Right ventricle myocardium inferior (tissue), 1 donor: Measurements from ENCODE around the gene DCLRE1B. TPM values are rescaled to one million over a fixed set of nuclear protein-coding genes. Genes with fewer than 3 reads are reported as not detected.
A peak's percentile ranks its signal among the peaks of the same experiment; 100 is the strongest.

Experiments used
- ATAC-seq: fragments of 200-7000 bp; cut with Tn5 transposase; one replicate; pipeline ENCODE4 v1.9.1; 2020; ENCODE audit warnings: mild to moderate bottlenecking, moderate library complexity
- DNase-seq: peaks from one replicate; pipeline ENCODE4 v3.0.0; 2021; ENCODE audit errors: missing footprints
- intact Hi-C: fragments of 100-400 bp; cut with DNase I; formaldehyde crosslinking; loops from one replicate; pipeline ENCODE4 v1.11.0; 2022
- total RNA-seq: library from RNA; stranded (reverse); fragmentation: NEBNext Ultra II Directional; extraction: Animal tissue kit (Norgen Biotek cat#: 25700); gene quantifications from one replicate; pipeline ENCODE4 v1.2.1, GENCODE V29; 2021
- donor health status: DM: no; HTN: yes; CAD: no; lungs with severe emphysema.

The DCLRE1B gene
- total RNA-seq, 1 donor from 2014 or later = 2.4 TPM

- DNase-seq = no peak
- intact Hi-C loops = loop anchor here (2.0 kb wide), 1 partner anchor 15 kb away; the partner anchor contains the start of gene HIPK1
- no peak for ATAC-seq
Measured at GRCh38 chr1:113913887-113914664, 8.9 kb downstream of the DCLRE1B start.

DNA sequence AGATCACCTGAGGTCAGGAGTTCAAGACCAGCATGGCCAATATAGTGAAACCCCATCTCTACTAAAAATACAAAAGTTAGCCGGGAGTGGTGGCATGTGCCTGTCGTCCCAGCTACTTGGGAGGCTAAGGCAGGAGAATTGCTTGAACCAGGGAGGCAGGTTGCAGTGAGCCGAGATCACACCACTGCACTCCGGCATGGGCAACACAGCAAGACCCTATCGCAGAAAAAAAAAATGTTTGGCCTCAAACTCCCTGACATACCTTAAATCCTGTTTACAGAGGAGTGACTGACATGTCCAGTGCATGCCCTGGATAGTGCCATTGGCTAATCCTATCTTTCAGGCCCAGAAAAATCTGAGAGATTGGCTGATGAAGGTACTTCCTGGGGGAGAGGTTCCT lies 11.8 kb downstream of the DCLRE1B start:
- ATAC-seq (no peak), DNase-seq (no peak)
- intact Hi-C loops = no loop called here

GRCh38 chr1:113917400-113918082 lies 12.4 kb downstream of the DCLRE1B start:
- ATAC-seq = no peak
- intact Hi-C loops = no loop called here

GRCh38 chr1:113918243-113918642 lies 13.1 kb downstream of the DCLRE1B start:
- ATAC-seq (no peak), DNase-seq (no peak)
- intact Hi-C loops = no loop called here

More at GRCh38 chr1:113917400-113918082, 12.4 kb downstream of the DCLRE1B start:
- DNase-seq = no peak

DNA sequence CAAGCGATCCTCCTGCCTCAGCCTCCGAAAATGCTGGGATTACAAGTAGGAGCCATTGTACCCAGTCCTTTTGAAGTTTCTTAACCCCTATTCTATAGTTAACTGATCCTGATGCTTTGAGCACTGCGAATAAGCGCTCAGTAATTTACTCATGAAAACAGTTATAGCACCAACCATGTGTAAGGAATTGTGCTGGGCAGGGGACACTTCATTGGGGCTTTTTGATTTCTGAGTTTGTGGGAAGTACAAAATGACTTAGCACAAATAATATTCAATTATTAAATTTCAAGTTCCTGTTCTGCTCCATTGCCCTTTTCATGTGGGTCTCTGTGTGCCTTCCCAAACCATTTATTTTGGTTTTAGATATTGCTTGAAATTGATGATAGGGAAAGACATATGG lies 17.8 kb downstream of the DCLRE1B start:
- intact Hi-C loops = no loop called here
- ATAC-seq (no peak), DNase-seq (no peak)

- ATAC-seq (no peak), DNase-seq (no peak)
- intact Hi-C loops = no loop called here
Measured at GRCh38 chr1:113924473-113924872, 19.3 kb downstream of the DCLRE1B start.

DNA sequence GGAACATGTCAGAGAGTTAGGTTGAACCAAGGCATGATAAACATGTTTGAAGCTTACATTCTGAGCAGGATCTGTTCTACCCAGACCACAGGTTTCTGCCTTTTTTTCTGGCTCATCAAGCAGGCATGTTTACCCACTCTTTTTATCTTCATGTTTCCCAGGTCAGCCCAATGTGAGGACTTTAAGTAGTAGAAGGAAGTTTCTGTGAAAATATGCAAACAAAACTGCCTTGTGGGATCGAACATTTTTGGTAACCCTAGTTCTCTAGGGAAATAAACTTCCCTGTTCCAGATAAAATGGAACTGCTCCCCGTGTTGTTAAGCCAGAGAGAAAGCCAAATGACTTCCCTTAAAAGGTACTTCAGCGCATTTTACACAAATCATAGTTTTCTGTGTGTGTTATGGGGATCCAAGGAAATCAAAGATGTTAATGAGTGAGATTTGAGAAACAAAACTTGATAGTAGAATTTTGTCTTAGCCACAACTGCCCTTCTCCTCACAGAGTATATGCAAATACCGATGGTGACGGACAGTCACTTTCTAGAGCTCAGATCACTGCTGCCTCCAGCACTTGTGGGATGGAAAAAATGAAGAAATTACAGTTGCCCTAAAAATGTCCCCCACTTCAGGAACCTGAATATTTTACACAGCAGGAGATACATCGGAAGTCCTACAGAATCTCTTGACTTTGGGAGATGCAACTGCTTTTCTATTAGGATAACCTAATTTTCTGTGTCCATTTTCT lies 23.2 kb downstream of the DCLRE1B start:
- no peak for DNase-seq
- ATAC-seq = no peak
- intact Hi-C loops = loop anchor here (2.0 kb wide), 1 partner anchor 16 kb away; no protein-coding TSS in a partner anchor

- ATAC-seq (peak; percentile 93), DNase-seq (peak; percentile 98)
- intact Hi-C loops = loop anchor here (1.0 to 2.0 kb wide), 3 partner anchors 16 to 117 kb away; partner anchors contain the start of genes DCLRE1B and RSBN1
Measured at GRCh38 chr1:113928941-113929749, 24.0 kb downstream of the DCLRE1B start, which contains the start of gene HIPK1. Gene HIPK1, plus strand, starts transcription at chr1:113929324.

DNA sequence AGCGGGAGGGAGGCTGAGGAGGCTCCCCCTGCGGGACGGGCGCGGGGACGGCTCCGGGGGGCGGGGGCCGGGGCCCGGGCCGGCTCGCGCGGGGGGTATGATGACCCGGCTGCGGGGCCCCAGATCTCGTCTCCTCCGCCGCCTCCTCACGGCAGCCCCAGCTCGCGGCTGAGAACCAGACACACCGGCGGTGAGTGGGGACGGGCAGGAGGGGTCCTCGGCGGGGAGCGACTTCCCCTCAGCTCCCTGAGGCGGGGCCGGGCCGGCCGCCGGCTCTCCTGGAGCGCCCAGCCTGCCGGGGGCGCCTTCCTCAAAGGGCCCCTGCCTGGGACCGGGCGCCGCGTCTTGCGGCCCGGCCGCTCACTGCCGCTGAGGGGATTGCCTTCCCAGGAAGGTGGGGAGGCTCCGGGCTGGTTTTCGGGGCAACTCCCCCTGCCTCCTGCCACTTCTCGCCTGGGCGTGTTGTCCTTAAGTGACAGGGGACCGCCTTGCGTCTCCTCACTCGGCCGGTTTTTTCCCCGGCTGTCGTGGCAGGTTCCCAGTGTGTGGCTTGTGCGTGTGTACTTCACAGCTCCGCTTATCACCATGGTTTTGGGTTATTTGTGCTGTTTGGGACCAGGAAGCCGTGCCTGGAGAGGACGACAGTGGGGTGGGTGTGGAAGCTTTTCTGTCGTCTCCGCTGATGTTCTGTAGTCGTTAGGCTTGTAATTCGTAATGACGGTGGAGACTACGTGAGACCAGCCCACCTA lies 24.8 kb downstream of the DCLRE1B start:
- DNase-seq (peak; percentile 81), ATAC-seq (peak; percentile 42)
- intact Hi-C loops = loop anchor here (1.0 to 2.0 kb wide), 3 partner anchors 17 to 118 kb away; partner anchors contain the start of genes DCLRE1B and RSBN1

DNA sequence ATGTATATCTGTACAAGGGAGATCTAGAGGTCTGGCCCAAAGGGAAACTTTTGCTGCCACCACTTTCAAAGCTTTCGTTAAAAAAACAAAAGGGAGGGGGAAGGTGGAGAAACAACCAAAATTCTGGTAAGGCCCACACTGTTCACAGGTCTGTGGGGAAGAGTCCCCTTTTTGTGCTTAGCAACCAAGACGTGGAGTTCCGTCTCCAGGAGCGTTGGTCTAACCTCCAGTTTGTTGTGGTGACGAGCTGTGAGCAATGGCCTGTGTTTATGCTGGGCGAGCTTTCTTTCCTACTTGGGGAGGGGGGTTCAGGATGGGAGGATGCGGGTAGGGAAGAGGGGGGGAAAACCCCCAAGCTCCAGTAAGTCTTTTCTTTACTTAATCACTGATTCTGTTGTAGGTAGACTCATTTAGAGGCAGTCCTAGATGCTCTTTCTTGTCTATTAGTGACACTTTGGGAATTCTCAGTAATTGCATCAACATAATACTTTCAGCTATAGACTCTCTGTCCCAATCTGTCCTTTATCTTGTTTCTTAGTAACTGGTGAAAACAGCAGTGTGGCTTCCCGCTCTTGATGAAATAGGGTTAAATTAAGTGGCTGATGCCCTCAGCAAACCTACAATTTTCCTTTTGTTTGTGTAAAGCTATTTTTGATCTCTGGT lies 25.5 kb downstream of the DCLRE1B start:
- no peak for ATAC-seq
- intact Hi-C loops = no loop called here
- DNase-seq = no peak

DNA sequence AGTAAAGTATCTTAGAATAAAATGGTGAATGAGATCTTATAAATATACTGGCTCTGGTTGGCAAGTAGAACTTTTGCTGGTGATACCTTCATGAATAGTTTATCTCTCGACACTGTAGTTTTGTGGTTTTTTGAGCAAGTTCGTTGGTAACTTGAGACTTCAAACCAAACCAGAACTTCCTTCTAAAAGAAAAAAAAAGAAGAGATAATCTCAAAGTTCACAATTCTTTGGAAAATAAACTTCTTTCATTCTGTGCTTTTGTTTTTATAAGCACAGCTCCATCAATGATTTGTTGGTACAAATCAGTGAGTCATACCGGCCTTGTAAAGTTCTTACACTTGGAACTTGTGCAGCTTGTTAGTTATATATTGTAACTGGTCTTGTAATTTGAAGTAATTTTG lies 26.3 kb downstream of the DCLRE1B start:
- intact Hi-C loops = no loop called here

GRCh38 chr1:113934006-113934405 lies 28.9 kb downstream of the DCLRE1B start:
- ATAC-seq = no peak
- intact Hi-C loops = no loop called here
- DNase-seq = no peak

More for the DNA sequence above, 26.3 kb downstream of the DCLRE1B start:
- DNase-seq = no peak
- ATAC-seq = no peak

DNA sequence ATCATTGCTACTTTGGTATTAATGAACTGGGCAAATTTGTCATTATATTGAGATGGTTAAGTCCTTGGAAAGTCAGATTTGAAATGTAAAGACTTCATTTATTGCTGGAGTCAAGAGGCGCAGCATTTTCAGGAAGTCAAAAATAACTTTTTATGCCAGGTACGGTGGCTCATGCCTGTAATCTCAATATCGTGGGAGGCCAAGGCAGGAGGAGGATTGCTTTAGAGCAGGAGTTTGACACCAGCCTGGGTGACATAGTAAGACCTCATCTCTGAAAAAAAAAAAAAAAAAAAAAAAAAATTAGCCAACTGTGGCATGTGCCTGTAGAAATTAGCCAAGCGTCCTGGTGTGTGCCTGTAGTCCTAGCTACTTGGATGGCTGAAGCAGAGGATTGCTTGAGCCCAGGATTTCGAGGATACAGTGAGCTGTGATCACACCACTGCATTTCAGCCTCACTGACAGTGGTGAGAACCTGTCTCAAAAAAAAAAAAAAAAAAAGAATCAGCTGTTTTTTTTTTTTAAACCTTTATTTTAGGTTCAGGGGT lies 29.5 kb downstream of the DCLRE1B start:
- DNase-seq (no peak), ATAC-seq (no peak)
- intact Hi-C loops = no loop called here

DNA sequence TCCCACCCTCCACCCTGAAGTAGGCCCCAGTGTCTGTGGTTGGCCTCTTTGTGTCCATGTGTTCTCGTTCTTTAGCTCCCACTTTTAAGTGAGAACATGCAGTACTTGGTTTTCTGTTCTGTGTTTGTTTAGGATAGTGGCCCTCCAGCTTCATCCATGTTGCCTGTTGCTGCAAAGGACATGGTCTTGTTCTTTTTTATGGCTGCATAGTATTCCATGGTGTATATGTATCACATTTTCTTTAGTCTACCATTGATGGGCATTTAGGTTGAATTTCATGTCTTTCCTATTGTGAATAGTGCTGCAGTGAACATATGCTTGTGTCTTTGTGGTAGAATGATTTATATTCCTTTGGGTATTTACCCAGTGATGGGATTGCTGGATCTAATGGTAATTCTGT lies 30.1 kb downstream of the DCLRE1B start:
- no peak for DNase-seq
- intact Hi-C loops = no loop called here
- ATAC-seq = no peak

DNA sequence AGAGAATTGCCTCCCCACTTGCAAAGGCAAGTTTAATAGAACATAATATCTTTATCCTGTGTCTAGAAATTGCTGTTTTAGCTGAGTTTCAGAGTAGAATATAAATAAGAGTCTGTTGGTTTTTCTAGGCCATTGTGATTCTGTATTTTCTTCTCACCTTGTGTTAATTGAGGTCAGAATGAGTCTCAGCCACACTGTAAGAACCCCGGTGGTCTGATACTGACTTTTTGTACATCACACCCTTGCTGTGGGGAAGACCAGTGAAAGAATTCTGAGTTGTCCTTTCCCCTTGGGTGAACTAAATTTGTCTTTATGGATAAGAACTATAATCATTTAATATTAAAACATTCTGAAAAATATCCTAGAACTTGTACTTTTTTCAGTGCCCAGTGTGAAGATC lies 30.8 kb downstream of the DCLRE1B start:
- DNase-seq = no peak
- intact Hi-C loops = no loop called here
- ATAC-seq = no peak

GRCh38 chr1:113937146-113937545 lies 32.0 kb downstream of the DCLRE1B start:
- ATAC-seq (no peak), DNase-seq (no peak)
- intact Hi-C loops = no loop called here

DNA sequence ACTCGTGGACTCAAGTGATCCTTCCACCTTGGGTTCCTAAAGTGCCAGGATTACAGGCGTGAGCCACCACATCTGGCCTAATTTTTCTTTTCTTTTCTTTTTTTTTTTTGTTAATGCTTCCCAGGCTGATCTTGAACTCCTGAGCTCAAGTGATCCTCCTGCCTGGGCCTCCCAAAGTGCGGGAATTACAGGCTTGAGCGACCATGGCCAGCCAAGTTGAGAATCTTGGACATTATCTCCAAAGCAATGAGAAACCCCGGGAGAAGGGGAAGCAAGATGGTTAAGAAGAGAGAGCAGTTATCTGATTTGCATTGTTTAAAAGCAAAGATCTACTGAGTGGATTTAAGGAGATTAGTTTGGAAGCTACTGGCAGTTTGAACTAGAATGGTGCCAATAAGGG lies 33.1 kb downstream of the DCLRE1B start:
- DNase-seq (no peak), ATAC-seq (no peak)
- intact Hi-C loops = no loop called here
